ENCODE results near the gene NEK10. TPM values are rescaled to one million over a fixed set of nuclear protein-coding genes. Genes with fewer than 3 reads are reported as not detected.

NEK10 gene
- polyA plus RNA-seq, 2 donors = 0.26 to 0.55 TPM

DNA sequence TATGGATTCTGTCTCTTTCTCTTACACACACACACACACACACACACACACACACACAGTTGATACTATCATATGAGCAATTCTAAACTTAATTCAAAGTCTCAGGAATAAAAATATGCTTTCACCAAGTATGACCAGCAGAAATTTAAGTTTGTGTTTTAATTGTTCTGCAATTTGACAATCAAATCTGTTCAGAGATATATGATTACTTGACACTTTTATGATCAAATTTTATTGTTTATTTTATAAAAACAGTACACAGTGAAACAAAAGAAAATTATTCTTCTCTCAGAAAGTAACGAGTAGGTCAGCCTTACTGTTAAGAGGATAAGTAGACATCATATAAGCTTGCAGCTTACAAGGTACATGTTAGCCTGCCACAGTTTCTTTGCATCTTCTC is 114.3 kb downstream of the NEK10 start:
- Histone ChIP-seq H3K9me3 (ENCODE audit: control insufficient read depth in 2 of 2, insufficient read depth in 1 of 2, low read depth in 1 of 2, low read length in 1 of 2) (no peaks in the 10 kb centered on the region), H3K36me3 (ENCODE audit: control insufficient read depth in 2 of 2, insufficient read depth in 2 of 2, low read length in 1 of 2) (no peaks in the 10 kb centered on the region), H3K27me3 (ENCODE audit: control insufficient read depth in 1 of 2, insufficient read depth in 2 of 2, low read length in 2 of 2) (no peaks in the 10 kb centered on the region), H3K27ac (ENCODE audit: low read depth in 2 of 2, low read length in 1 of 2) (no peak overlapping the region), H3K4me1 (ENCODE audit: control insufficient read depth in 2 of 2, insufficient read depth in 2 of 2, low read length in 1 of 2) (no peaks in the 10 kb centered on the region), H3K4me3 (ENCODE audit: low read depth in 1 of 2, low read length in 2 of 2) (no peak overlapping the region)
- WGBS, 2 donors = 64 to 69% methylated on average over 1 of the region's 1 CpG

DNA sequence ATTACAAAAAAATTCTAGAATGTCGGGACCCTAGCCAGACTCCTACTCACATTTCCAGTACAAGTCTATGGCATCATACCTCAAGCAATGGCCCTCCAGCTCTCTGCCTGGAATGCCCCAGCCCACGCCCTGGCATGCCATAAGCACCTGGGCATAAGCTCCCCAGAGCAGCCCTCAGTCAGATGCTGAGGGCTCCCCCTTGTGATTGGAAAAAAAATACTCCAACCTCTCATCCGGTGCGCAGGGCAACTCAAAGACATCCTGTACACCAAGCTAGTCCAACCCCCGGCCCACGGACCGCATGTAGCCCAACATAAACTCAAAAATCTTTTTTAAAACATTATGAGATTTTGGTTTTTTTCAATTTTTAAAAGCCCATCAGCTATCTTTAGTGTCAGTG is 115.4 kb downstream of the NEK10 start:
- no peaks in the 10 kb centered on the region for H3K27me3 ChIP-seq (ENCODE audit: control insufficient read depth in 1 of 2, insufficient read depth in 2 of 2, low read length in 2 of 2)
- H3K4me1 ChIP-seq (ENCODE audit: control insufficient read depth in 2 of 2, insufficient read depth in 2 of 2, low read length in 1 of 2) = no peaks in the 10 kb centered on the region
- H3K9me3 ChIP-seq (ENCODE audit: control insufficient read depth in 2 of 2, insufficient read depth in 1 of 2, low read depth in 1 of 2, low read length in 1 of 2) = no peaks in the 10 kb centered on the region
- H3K36me3 ChIP-seq (ENCODE audit: control insufficient read depth in 2 of 2, insufficient read depth in 2 of 2, low read length in 1 of 2) = no peaks in the 10 kb centered on the region
- 52 to 56% methylated on average over 7 of the region's 7 CpGs for WGBS, 2 donors
- H3K27ac ChIP-seq (ENCODE audit: low read depth in 2 of 2, low read length in 1 of 2) = no peak overlapping the region
- H3K4me3 ChIP-seq (ENCODE audit: low read depth in 1 of 2, low read length in 2 of 2) = no peak overlapping the region

GRCh38 chr3:27253391-27253790 is 115.8 kb downstream of the NEK10 start:
- Histone ChIP-seq H3K27ac (ENCODE audit: low read depth in 2 of 2, low read length in 1 of 2) (no peak overlapping the region), H3K4me3 (ENCODE audit: low read depth in 1 of 2, low read length in 2 of 2) (no peak overlapping the region)
- WGBS, 2 donors = 35 to 48% methylated on average over 1 of the region's 1 CpG

DNA sequence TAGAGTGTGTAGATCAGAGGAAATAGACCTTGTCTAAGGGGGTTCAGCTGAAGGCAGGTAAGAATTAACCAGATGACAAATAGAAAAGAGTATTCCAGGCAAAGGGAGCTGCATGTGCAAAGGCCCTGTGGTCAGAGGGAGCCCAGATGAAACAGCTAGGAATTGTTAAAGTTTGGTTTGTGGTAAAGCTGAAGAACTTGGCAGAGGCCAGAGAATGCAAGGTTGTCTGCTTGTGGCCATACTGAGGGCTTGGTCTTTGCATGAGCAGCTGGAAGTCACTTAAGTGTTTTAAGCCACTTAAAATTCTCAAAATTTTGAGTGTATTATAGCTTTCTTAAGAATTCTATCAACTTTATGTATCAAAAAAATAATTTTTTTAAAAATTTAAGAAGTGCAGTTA is 116.5 kb downstream of the NEK10 start:
- no peaks in the 10 kb centered on the region for H3K4me1 ChIP-seq (ENCODE audit: control insufficient read depth in 2 of 2, insufficient read depth in 2 of 2, low read length in 1 of 2)
- H3K4me3 ChIP-seq (ENCODE audit: low read depth in 1 of 2, low read length in 2 of 2) = no peak overlapping the region
- no peak overlapping the region for H3K27ac ChIP-seq (ENCODE audit: low read depth in 2 of 2, low read length in 1 of 2)
- H3K36me3 ChIP-seq (ENCODE audit: control insufficient read depth in 2 of 2, insufficient read depth in 2 of 2, low read length in 1 of 2) = no peaks in the 10 kb centered on the region
- no peaks in the 10 kb centered on the region for H3K9me3 ChIP-seq (ENCODE audit: control insufficient read depth in 2 of 2, insufficient read depth in 1 of 2, low read depth in 1 of 2, low read length in 1 of 2)
- no peaks in the 10 kb centered on the region for H3K27me3 ChIP-seq (ENCODE audit: control insufficient read depth in 1 of 2, insufficient read depth in 2 of 2, low read length in 2 of 2)

More at GRCh38 chr3:27253391-27253790, 115.8 kb downstream of the NEK10 start:
- no peaks in the 10 kb centered on the region for H3K9me3 ChIP-seq (ENCODE audit: control insufficient read depth in 2 of 2, insufficient read depth in 1 of 2, low read depth in 1 of 2, low read length in 1 of 2)
- H3K4me1 ChIP-seq (ENCODE audit: control insufficient read depth in 2 of 2, insufficient read depth in 2 of 2, low read length in 1 of 2) = no peaks in the 10 kb centered on the region
- no peaks in the 10 kb centered on the region for H3K36me3 ChIP-seq (ENCODE audit: control insufficient read depth in 2 of 2, insufficient read depth in 2 of 2, low read length in 1 of 2)
- H3K27me3 ChIP-seq (ENCODE audit: control insufficient read depth in 1 of 2, insufficient read depth in 2 of 2, low read length in 2 of 2) = no peaks in the 10 kb centered on the region

DNA sequence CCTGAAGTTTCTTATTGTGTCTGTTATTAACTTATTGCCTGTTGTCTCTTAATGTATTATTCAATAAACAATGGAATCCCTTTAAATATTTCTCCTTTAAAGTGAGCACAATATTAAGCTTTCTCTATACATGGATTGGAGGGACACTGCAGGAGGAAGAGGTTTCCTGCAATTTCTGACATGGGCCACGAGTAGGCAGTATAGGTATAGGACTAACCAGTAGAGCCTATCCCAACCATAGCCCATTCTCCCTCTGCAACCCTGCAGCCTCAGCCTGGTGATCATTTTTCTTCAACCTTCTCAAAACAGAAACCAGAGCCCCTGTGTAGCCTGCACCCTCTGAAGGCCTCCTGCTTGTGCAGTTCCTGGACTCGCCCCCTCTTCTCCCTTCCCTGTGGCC is 124.8 kb downstream of the NEK10 start:
- Histone ChIP-seq H3K4me3 (ENCODE audit: low read depth in 1 of 2, low read length in 2 of 2) (no peak overlapping the region), H3K9me3 (ENCODE audit: control insufficient read depth in 2 of 2, insufficient read depth in 1 of 2, low read depth in 1 of 2, low read length in 1 of 2) (no peaks in the 10 kb centered on the region)
- 81 to 90% methylated on average over 2 of the region's 2 CpGs for WGBS, 2 donors

GRCh38 chr3:27239951-27240350 is 129.2 kb downstream of the NEK10 start:
- peaks cover 0 to 4% of the 10 kb centered on the region in 2 donors for H3K9me3 ChIP-seq (ENCODE audit: control insufficient read depth in 2 of 2, insufficient read depth in 1 of 2, low read depth in 1 of 2, low read length in 1 of 2)
- no peak overlapping the region for H3K27ac ChIP-seq (ENCODE audit: low read depth in 2 of 2, low read length in 1 of 2)
- H3K4me3 ChIP-seq (ENCODE audit: low read depth in 1 of 2, low read length in 2 of 2) = no peak overlapping the region
- H3K36me3 ChIP-seq (ENCODE audit: control insufficient read depth in 2 of 2, insufficient read depth in 2 of 2, low read length in 1 of 2) = no peaks in the 10 kb centered on the region
- H3K27me3 ChIP-seq (ENCODE audit: control insufficient read depth in 1 of 2, insufficient read depth in 2 of 2, low read length in 2 of 2) = no peaks in the 10 kb centered on the region
- no peaks in the 10 kb centered on the region for H3K4me1 ChIP-seq (ENCODE audit: control insufficient read depth in 2 of 2, insufficient read depth in 2 of 2, low read length in 1 of 2)

More for the DNA sequence above, 124.8 kb downstream of the NEK10 start:
- H3K27me3 ChIP-seq (ENCODE audit: control insufficient read depth in 1 of 2, insufficient read depth in 2 of 2, low read length in 2 of 2) = no peaks in the 10 kb centered on the region
- no peak overlapping the region for H3K27ac ChIP-seq (ENCODE audit: low read depth in 2 of 2, low read length in 1 of 2)
- H3K36me3 ChIP-seq (ENCODE audit: control insufficient read depth in 2 of 2, insufficient read depth in 2 of 2, low read length in 1 of 2) = no peaks in the 10 kb centered on the region
- H3K4me1 ChIP-seq (ENCODE audit: control insufficient read depth in 2 of 2, insufficient read depth in 2 of 2, low read length in 1 of 2) = no peaks in the 10 kb centered on the region

DNA sequence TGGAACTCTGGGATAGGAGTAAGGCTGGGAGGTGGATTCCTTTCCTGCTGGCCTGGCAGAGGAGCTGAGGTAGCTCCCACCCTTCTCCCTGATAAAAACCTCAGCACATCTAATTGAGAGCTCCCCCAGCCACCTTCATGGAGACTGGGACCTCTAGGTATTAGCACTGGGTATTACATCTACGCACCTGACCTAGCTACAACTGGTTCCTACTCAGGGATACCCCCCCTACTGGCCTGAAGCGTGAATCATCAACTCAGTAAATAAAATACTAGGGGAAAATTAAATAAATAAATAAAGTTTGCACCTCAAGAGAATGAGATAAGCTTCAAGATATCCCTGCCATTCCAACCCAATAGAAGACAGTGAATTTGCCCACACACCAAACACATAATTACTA is 140.4 kb downstream of the NEK10 start:
- no peaks in the 10 kb centered on the region for H3K4me1 ChIP-seq (ENCODE audit: control insufficient read depth in 2 of 2, insufficient read depth in 2 of 2, low read length in 1 of 2)

DNA sequence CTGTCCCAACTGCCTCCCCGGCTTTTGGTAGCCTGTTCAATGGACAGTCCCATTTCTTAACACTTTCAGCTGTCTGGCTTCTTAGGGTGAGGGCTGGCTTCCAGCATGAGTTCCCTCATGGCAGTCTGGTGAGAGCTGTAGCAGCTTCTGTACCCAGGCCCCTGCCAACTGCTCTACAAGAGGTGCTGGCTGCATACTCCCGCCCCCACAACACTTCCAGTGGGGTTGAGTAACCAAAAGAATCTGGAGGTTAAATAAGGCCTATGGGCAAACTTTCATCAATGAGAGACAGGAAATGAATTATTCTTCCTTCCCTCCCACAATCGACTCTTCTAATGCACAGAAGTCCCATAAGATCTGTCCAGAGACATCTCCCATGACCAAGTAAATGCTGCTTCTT is 145.0 kb downstream of the NEK10 start:
- Histone ChIP-seq H3K9me3 (ENCODE audit: control insufficient read depth in 2 of 2, insufficient read depth in 1 of 2, low read depth in 1 of 2, low read length in 1 of 2) (peaks cover 0 to 5% of the 10 kb centered on the region in 2 donors), H3K36me3 (ENCODE audit: control insufficient read depth in 2 of 2, insufficient read depth in 2 of 2, low read length in 1 of 2) (no peaks in the 10 kb centered on the region), H3K4me1 (ENCODE audit: control insufficient read depth in 2 of 2, insufficient read depth in 2 of 2, low read length in 1 of 2) (no peaks in the 10 kb centered on the region), H3K27ac (ENCODE audit: low read depth in 2 of 2, low read length in 1 of 2) (no peak overlapping the region), H3K4me3 (ENCODE audit: low read depth in 1 of 2, low read length in 2 of 2) (no peak overlapping the region), H3K27me3 (ENCODE audit: control insufficient read depth in 1 of 2, insufficient read depth in 2 of 2, low read length in 2 of 2) (no peaks in the 10 kb centered on the region)
- WGBS, 2 donors = 69 to 76% methylated on average over 3 of the region's 3 CpGs

More for the DNA sequence above, 140.4 kb downstream of the NEK10 start:
- Histone ChIP-seq H3K36me3 (ENCODE audit: control insufficient read depth in 2 of 2, insufficient read depth in 2 of 2, low read length in 1 of 2) (no peaks in the 10 kb centered on the region), H3K27ac (ENCODE audit: low read depth in 2 of 2, low read length in 1 of 2) (no peak overlapping the region), H3K9me3 (ENCODE audit: control insufficient read depth in 2 of 2, insufficient read depth in 1 of 2, low read depth in 1 of 2, low read length in 1 of 2) (peaks cover 0 to 5% of the 10 kb centered on the region in 2 donors), H3K4me3 (ENCODE audit: low read depth in 1 of 2, low read length in 2 of 2) (no peak overlapping the region), H3K27me3 (ENCODE audit: control insufficient read depth in 1 of 2, insufficient read depth in 2 of 2, low read length in 2 of 2) (no peaks in the 10 kb centered on the region)
- 75 to 86% methylated on average over 2 of the region's 2 CpGs for WGBS, 2 donors

- H3K27ac ChIP-seq (ENCODE audit: low read depth in 2 of 2, low read length in 1 of 2) = no peak overlapping the region
- no peaks in the 10 kb centered on the region for H3K4me1 ChIP-seq (ENCODE audit: control insufficient read depth in 2 of 2, insufficient read depth in 2 of 2, low read length in 1 of 2)
- 59 to 81% methylated on average over 1 of the region's 1 CpG for WGBS, 2 donors
- no peak overlapping the region for H3K4me3 ChIP-seq (ENCODE audit: low read depth in 1 of 2, low read length in 2 of 2)
- H3K36me3 ChIP-seq (ENCODE audit: control insufficient read depth in 2 of 2, insufficient read depth in 2 of 2, low read length in 1 of 2) = no peaks in the 10 kb centered on the region
- no peaks in the 10 kb centered on the region for H3K27me3 ChIP-seq (ENCODE audit: control insufficient read depth in 1 of 2, insufficient read depth in 2 of 2, low read length in 2 of 2)
- no peaks in the 10 kb centered on the region for H3K9me3 ChIP-seq (ENCODE audit: control insufficient read depth in 2 of 2, insufficient read depth in 1 of 2, low read depth in 1 of 2, low read length in 1 of 2)
Observed at GRCh38 chr3:27221264-27221932, 147.8 kb downstream of the NEK10 start.

- H3K4me1 ChIP-seq (ENCODE audit: control insufficient read depth in 2 of 2, insufficient read depth in 2 of 2, low read length in 1 of 2) = no peaks in the 10 kb centered on the region
- H3K36me3 ChIP-seq (ENCODE audit: control insufficient read depth in 2 of 2, insufficient read depth in 2 of 2, low read length in 1 of 2) = no peaks in the 10 kb centered on the region
- no peaks in the 10 kb centered on the region for H3K9me3 ChIP-seq (ENCODE audit: control insufficient read depth in 2 of 2, insufficient read depth in 1 of 2, low read depth in 1 of 2, low read length in 1 of 2)
- no peak overlapping the region for H3K27ac ChIP-seq (ENCODE audit: low read depth in 2 of 2, low read length in 1 of 2)
- H3K4me3 ChIP-seq (ENCODE audit: low read depth in 1 of 2, low read length in 2 of 2) = no peak overlapping the region
- no peaks in the 10 kb centered on the region for H3K27me3 ChIP-seq (ENCODE audit: control insufficient read depth in 1 of 2, insufficient read depth in 2 of 2, low read length in 2 of 2)
Observed at GRCh38 chr3:27220166-27220565, 149.0 kb downstream of the NEK10 start.
